Hepatic stellate cell (primary cell): ENCODE data around the gene MS4A13.
"Not testable (repeated sequence)": the region's sequence is repeated elsewhere in the genome, so short reads cannot be mapped to it uniquely, and the experiment has no call there.

Experiments
- DNase-seq: peaks from one replicate; pipeline ENCODE4 v3.0.0; 2011; ENCODE audit warnings: low spot score

MS4A13 gene, protein sequence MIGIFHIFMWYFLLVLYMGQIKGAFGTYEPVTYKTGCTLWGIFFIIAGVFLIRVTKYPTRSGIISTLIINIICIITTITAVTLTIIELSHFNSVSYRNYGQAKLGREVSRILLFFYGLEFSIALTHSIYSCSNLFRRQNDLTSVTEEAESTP

DNA sequence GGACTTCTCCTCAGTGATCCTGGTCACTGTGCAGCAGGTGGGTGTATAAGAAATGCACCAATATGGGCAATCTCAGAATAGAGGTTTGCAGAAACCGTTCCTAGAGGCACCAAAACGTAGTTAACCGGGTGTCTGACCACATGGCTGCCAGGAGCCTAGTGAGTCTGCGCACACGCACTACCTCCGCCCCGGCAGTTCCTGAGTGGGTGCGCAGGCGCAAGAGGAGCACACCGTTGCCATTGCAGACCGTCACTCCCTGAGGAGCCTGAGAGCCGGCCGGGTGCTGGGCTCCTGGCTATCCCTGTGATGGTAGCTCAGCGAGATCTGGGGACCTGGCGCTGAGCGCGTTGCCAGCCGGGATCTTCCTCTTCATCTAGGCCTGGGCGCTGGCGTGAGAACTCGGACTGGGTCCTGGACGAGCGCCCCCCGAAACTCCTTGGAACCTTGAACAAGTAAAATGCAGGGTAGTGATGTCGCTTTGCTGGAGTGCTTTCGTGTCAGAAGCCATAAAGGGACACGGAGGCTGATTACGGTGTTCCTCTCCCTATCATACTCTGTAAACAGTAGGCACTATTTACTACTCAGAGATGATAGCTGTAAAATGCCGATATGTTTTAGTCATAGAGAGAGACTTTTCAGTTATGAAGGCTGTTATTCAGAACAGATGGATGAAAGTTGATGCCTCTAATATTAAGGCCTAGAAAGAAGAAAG, at the start of gene MS4A13:
Gene MS4A13, plus strand, starts transcription at position 249 of the 712 bp plus-strand sequence. CDS start 2,692 bp downstream, outside the sequence.
- no peak for DNase-seq

DNA sequence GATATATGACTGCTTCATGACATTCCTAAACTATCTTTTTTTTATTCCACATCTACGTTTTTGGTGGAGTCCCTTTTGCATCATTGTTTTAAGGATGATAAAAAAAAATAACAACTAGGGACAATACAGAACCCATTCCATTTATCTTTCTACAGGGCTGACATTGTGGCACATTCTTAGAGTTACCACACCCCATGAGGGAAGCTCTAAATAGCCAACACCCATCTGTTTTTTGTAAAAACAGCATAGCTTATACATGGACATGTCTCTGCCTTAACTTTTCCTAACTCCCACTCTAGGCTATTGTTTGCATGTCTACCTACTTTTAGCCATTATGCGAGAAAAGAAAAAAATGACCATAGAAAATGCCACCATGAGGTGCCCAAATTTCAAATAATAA, 46.4 kb upstream of the MS4A13 start:
- no peak for DNase-seq

DNA sequence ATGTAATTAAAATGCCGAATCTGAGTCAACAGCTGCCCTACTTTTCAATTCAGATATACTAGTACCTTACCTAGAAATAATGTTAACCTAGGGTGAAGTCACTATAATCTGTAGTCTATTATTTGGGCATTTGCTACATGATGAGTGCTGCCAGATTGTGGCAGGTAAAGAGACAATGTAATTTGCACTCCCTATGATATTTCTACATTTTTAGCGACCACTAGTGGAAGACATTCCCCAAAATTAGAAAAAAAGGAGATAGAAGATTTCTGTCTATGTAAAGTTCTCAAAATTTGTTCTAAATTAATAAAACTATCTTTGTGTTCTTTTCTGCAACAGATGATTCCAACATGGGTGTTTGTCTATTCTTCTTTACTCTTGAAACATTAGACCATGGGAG, 45.5 kb upstream of the MS4A13 start:
- no peak for DNase-seq

DNA sequence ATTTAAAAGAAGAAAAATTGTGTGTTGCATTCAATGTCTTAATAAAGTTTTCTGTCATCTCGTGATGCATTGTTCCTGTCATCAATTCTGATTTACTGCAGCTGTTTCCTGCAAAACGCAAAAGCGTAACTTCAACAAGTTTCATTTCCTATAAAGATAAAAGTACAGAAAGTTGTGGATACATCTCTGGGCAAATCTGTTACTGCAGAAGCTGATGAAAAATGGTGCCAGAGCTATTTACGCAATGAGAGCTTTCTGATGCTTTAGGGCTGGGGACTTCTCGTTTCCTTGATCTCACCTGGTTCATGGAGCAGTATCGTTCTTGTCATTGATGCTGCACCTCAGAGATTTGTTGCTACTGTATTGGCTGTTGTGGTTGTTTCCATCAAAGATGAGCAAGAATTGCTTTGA, 38.2 kb upstream of the MS4A13 start:
- DNase-seq = no peak

DNA sequence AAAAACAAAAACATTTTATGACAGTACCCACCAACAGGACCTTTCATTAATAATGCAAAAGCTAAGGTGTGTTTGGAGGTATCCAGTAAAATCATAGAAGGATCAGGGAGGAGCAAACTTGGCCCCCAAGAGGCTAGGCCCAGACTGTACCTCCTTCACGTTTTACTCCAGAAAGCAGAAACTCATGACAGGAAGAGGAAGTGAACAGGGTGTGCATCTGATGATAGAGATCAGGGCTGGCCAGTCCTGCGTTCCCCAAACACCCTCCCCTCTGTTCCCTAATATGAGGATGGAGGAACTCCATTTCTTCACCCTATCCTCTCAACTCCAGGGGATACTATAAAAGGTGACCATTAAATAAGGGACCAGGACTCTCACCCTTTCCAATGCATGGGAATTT, 32.8 kb upstream of the MS4A13 start:
- no peak for DNase-seq

DNA sequence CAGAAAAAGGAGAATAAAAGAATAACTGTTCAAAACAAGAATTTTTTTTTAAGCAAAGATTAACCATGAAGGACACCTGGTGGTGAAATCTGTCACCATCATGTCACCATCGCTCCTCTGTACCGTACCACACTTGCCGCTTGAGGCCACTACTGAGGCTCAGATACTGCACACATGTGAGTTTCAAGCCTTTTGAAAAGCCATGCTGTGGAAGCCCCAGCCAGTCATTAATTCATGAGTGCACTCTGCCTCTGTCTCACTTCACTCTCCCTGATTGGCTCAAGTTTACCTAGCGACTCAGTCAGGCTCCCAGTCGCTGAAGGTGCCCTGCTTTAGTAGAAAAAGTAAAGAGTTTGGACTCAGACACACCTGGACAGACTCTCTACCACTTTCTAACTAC, 29.2 kb upstream of the MS4A13 start:
- peak; percentile 12 for DNase-seq

DNA sequence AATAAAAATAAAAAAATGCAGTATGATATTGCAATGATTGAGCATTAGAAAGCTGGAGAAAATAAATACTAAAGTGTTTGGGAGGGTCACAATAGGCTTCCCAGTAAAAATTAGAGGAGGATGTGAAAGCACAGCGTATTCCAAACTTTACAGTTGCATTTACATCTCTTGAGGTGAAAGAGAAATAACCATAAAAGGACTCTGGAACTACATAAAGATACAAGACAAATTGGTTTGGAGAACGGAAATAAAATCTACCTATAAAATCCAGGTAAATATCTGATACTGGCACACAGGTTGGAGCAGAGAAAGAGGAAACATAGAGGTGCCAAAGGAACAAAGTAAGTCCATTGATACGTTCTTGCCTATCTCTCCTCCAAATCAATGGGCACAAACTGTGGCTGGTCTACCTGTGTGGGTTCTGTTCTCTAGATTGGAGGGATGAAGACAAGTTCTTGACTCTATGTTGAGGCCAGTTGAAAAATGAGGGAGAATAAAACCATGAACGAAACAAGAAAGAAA, 22.6 kb upstream of the MS4A13 start, which contains the start of gene MS4A12:
Gene MS4A12, plus strand, starts transcription at position 291 of the 522 bp plus-strand sequence. CDS start 4,541 bp downstream, outside the sequence.
- DNase-seq = no peak

DNA sequence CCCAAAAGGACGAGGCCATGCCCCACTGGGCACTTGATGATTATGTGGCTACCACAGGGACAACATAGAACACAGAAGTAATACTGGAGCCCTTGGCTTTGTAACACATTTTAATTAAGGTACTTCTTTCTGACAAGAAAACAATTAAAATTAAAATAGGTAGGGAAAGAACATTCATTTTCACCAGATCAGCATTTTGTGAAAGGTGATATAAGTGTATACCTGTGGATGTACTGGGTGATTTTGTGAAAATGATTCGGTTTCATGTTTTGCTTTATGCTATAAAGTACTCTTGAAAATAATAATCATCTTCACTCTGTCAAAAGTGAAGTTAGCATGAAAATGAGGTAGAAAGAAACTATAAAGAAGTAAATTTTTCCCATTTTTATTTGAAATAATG, 21.7 kb upstream of the MS4A13 start:
- DNase-seq = no peak

DNA sequence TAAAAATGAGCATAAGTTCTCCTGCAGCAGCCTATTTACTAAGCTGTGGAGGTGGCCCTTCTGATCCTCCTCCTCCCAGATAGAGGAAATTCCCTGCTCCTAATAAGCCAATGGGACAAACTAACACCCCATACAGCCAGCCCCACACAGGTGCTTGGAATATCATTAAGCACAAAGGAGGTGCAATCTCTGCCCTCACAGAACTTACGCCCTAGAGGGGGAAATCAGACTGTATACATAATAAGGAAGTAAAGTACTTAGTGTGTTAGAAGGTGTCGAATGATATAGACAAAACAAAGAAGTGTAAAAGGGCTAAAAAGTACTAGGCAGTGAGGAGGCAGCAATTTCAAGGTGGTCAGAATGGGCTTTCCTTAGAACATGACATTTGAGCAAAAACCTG, 16.8 kb upstream of the MS4A13 start:
- DNase-seq = no peak

DNA sequence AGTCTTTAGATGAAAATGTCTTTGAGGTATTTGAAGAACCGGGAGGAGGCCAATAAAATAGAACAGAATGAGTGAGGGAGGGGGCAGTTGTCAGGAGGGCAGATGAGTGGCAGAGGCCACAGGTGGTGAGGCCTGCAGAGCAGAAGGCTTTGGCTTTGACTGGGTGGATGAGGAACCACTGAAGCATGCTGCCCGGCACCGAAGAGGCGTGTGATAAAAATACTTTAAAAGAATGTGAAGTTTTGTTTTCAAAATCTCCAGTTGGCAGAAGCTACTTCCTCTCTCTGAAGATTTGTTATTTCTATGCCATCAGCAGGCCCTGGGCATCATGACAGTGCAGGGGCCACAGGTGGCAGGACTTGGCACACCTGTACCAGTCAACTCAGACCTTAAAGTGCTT, 16.3 kb upstream of the MS4A13 start:
- no peak for DNase-seq

DNA sequence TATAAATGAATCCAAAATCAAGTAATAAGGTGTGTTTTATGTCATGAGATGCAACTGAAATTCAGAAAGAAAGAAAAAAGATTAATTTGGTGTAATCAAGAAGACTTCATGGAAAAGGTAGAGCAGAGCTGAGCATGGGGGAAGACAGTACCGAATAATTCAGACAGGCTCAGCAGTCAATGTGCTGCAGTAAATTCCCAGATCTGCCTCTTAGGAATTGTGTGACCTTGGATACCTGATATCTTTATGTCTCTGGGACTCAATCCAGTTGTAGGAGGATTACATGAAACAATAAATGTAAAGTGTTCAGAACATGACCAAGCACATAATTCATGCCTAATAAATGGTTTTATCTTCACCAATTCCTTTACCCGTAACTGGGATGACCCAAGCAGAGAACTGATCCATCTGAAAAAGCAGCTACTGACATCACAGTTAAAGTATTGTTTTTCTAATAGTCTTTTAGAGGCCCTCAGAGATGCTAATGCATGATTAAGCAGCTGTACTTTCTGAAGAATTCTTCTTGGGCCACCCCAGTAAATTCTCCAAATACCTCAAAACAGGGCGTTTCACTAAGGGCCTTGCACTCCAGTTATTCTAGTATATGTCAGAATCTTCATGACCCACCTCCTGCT, 14.8 kb upstream of the MS4A13 start:
- DNase-seq = peak; percentile 8

DNA sequence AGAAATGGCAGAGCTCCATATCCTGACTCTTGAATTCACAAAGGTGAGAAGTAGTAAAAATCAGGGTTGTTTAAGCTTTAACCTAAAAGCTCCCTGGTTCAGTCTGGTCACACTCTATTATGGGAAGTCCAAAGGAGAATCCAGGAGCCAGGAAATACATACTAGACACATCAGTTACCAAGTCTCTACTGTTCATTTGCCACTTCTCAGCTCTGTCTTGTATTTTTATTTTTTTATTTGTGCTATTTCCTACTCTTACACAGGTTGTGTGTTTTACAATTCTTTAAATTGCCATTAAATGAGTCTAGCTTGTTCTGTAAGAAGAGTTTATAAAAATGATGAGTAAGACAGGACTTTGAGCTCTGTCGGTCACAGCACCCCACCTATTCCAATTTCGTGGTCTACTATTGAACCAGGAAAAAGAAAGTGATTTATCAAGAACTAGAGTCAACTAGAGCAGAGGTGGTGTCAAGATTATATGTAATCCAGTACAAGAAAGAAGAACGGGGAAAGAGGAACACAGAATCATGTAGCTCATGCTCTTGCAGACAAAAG, 12.9 kb upstream of the MS4A13 start:
- no peak for DNase-seq

DNA sequence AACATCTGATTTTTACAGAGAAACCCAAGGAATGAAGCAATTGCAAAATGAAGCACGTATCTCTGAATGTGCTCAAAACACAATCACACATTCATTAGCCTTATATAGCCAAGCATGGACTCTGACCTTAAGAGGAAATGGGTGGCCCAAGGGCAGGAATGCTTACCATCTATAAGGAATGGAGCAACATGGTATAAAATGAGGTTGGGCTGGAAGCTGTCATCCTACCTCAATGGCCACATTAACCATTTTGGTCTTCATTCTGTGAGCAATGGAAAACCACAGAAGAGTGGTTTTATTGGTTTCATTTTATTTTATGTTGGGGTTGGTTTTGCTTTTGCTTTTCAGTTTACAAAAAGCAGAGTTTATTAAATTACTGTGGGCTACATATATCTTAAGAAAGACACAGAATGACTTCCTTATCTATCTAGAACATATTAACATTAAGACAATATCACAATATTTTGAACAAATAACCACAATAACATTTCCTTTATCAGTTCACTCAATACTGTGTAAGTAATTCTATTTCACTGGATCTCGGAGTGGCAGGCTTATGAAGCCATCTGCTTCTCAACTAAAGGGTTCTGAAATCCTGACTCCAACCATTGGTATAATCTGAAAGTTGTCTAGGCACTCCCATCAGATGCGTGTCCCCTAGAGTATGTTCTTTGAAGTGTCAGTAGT, 10.8 kb upstream of the MS4A13 start:
- DNase-seq = no peak

DNA sequence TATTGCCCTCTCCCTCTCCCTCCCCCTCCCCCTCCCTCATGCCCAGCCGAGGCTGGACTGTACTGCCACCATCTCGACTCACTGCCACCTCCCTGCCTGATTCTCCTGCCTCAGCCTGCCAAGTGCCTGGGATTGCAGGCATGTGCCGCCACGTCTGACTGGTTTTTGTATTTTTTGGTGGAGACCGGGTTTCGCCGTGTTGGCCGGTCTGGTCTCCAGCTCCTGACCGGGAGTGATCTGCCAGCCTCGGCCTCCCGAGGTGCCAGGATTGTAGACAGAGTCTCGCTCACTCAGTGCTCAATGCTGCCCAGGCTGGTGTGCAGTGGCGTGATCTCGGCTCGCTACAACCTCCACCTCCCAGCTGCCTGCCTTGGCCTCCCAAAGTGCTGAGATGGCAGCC, 5.6 kb upstream of the MS4A13 start:
- DNase-seq = not testable (repeated sequence)

DNA sequence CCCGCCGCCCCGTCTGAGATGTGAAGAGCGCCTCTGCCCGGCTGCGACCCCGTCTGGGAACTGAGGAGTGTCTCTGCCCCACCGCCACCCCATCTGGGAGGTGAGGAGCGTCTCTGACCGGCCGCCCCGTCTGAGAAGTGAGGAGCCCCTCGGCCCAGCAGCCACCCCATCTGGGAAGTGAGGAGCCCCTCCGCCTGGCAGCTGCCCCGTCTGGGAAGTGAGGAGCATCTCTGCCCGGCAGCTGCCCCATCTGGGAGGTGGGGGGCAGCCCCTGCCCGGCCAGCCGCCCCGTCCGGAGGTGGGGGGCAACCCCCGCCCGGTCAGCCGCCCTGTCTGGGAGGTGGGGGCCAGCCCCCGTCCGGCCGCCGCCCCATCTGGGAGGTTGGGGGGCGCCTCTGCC, 5.0 kb upstream of the MS4A13 start:
- DNase-seq = not testable (repeated sequence)

DNA sequence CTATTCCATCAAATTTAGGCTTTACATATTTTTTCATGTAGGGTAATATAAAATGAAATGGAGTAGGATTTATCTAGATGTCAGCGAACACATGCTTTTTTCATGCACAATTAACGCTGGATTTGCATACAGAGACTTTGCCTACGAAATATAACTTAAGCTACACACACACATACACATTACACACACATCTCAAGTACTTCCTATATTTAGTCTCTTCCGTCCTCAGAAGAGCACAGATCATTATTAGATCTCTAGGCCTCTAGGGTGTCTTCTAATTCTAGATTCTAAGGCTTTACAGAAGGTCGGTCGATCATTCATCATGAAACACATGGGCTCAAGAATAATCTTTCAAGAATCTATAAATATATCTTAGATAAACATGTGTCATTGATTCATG, 3.8 kb upstream of the MS4A13 start:
- no peak for DNase-seq

DNA sequence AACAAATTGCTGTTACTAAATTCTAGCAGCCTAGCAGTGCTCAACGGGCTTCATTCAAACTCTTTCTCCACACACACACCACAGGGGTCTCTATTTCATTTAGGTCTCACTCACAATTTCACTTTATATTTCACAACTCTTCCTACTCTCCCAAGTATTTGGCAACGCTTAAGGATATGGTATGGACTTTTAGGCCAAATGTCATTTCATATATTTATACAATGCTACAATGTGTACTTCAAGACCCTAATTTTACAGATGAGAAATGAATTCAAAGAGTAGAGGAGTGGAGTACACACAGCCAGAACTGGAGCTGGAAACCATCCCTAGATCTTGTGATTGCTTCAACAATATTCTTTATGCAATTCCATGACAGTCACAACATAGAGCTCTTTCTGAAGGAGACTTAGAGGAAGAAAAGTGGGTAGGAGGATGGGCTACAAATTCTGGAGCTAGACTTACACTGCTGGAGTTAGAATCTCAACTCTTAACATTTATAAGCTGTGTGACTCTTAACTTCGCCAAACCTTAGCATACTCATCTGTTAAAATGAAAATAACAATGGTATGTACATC, 2.5 kb upstream of the MS4A13 start:
- no peak for DNase-seq

DNA sequence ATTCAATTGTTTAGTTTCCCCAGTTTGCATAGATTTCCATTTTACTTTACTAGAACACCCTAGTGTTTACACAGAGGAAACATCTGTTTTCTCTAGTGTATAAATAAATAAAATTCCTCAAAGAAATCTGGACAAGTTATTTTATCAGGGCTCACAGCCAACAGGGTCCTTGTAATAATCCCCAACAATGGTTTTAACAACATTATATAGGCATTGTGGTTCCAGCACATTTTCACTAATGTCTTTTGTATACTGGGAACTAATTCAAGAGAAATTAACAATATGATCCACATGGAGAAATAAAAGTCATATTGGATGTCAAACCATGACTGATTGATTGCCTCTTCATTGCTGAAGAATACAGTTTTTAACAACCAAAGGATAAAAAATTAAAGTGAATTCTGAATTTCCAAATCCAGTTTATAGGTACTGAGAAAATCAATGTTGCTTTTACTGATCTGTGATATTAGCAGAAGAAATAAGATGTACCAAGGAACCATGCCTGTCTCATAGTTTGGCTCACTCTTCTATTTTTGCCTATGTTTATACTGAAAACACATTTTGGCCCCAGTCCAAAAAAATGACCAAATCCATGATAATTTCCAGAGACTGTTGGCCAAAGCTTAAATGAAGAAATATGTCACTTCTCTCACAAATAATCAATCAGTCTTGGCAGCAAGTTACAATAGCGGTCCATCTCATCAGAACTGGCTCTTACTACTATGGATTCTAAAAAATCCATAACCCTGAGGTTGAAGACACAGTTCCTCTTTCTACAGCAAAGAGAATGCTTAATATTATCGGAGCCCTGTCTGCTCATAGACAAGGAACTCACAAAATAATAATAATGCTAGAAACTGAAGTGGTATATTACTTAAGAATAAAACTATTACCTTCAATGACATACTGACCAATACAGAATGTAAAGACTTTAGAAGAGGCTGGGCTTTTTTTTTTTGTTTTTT, 1.4 kb upstream of the MS4A13 start:
- no peak for DNase-seq

DNA sequence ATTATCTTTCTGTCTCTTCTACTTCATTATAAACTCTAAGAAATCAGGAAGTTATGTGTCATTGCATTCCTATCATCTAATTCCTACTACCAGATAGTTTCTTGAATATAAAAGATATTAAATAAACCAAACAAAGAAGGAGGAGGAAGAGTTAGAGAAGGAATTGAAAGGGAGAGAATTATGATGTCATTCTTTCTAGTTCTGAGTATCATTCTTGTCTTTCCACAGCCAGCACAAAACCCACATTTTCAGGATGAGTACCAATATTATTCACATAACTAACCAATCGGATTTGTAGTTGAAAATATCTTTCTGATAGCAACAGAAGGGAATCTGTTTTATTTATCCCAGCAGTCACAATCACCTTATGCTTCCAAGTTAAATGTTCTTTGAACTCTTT, 13.3 kb downstream of the MS4A13 start:
- no peak for DNase-seq

DNA sequence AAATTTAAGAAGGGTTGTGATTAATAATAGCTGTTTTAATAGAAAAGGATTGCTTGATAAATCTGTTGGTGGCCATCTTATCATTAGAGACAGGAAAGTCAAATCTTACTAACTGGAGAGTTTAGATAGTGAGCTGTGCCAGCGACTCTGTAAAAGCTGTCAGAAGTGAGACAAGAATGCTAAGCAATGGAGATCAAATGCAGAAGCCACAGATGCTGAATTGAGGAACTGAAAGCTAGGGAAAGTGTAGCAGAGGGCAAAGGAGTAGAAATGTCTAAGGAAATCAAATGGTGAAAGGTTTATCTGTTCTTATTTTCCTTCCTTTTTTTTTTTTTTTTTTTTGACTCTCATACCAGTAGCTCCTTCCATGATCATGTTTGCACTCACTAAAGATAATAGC, 13.7 kb downstream of the MS4A13 start:
- DNase-seq = no peak
